Measurements from ENCODE around the gene RAB8B.
"Not testable (repeated sequence)": the region's sequence is repeated elsewhere in the genome, so short reads cannot be mapped to it uniquely, and the experiment has no call there.

The RAB8B gene

DNA sequence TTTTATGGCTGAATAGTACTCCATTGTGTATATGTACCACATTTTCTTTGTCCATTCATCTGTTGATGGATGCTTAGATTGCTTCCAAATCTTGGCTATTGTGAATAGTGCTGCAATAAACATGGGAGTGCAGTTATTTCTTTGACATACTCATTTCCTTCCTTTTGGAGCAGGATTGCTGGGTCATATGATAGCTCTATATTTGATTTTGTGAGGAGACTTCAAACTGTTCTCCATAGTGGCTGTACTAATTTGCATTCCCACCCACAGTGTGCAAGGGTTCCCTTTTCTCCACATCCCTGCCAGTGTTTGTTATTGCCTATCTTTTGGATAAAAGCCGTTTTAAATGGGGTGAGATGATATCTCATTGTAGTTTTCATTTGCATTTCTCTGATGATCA lies 47.7 kb downstream of the RAB8B start:
- no CpG with 5 or more reads among the region's 1 CpG for WGBS, 2 donors (ENCODE audit: extremely low coverage in 2 of 2, insufficient read length in 2 of 2, insufficient replicate concordance in 1 of 2)
- not testable (repeated sequence) for H4K8ac ChIP-seq (ENCODE audit: low read depth, low read length); H3K4ac ChIP-seq (ENCODE audit: low read length)

DNA sequence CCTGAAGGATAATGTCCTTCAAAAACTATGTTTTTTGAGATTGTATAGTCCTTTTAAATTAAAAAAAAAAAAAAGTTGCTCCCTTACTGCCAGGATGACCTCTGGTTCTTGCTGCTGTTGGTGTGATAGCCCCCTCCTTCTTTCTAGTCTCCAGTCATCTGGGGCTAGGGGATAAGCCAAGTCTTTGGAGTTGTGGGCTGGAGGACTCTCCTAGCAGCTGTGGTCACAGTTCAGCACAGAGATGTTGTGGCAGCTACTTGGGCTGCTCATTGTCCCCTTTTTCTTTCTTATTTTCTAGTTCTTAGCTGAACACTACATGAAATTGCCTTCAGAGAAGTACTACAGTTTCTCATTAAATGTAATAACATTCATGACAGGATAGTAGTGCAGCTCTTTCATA lies 48.8 kb downstream of the RAB8B start:
- H2AFZ ChIP-seq (ENCODE audit: low read length) = no peak overlapping the region
- no peak overlapping the region for H3K4me2 ChIP-seq (ENCODE audit: insufficient read depth, low read length, poor library complexity, severe bottlenecking)
- H2BK5ac ChIP-seq (ENCODE audit: low read length) = no peak overlapping the region
- H3K9me3 ChIP-seq (replicated peaks in 1 of 2; ENCODE audit: control insufficient read depth in 2 of 2, insufficient read depth in 1 of 2, low read depth in 1 of 2, low read length in 2 of 2) = peaks cover 3 to 24% of the 10 kb centered on the region in 2 donors
- no peak overlapping the region for H2BK12ac ChIP-seq (ENCODE audit: low read length)
- peaks cover 7 to 13% of the 10 kb centered on the region in 2 donors for H3K4me1 ChIP-seq (ENCODE audit: control insufficient read depth in 2 of 2, insufficient read depth in 1 of 2, low read depth in 1 of 2, low read length in 2 of 2)
- no peak overlapping the region for H2BK15ac ChIP-seq (ENCODE audit: low read length)
- no peak overlapping the region for H3K14ac ChIP-seq (ENCODE audit: low read length)
- peaks cover 5% of the 10 kb centered on the region for H3K79me1 ChIP-seq (ENCODE audit: low read depth, low read length)
- no peak overlapping the region for H3K23ac ChIP-seq (ENCODE audit: low read depth, low read length, poor library complexity)
- H3K18ac ChIP-seq (ENCODE audit: low read length) = no peak overlapping the region
- no peak for DNase-seq (ENCODE audit: low spot score)
- H3K4me3 ChIP-seq (ENCODE audit: low read length in 2 of 2) = no peak overlapping the region
- no peak overlapping the region for H2AK5ac ChIP-seq (ENCODE audit: low read depth, low read length)
- H2BK120ac ChIP-seq (ENCODE audit: low read depth, low read length) = no peak overlapping the region
- peaks cover 0 to 2% of the 10 kb centered on the region in 2 donors for H3K36me3 ChIP-seq (replicated peaks in 1 of 2; ENCODE audit: control insufficient read depth in 2 of 2, insufficient read depth in 2 of 2, low read length in 2 of 2)
- no peaks in the 10 kb centered on the region for H3K27me3 ChIP-seq (ENCODE audit: control insufficient read depth in 3 of 3, insufficient read depth in 3 of 3, low read depth in 1 of 3, low read length in 3 of 3)
- H3K27ac ChIP-seq (replicated peaks; ENCODE audit: low read length) = no peak overlapping the region
- H4K8ac ChIP-seq (ENCODE audit: low read depth, low read length) = no peak overlapping the region
- no peak overlapping the region for H3K9ac ChIP-seq (ENCODE audit: low read depth, low read length, poor library complexity)
- H4K91ac ChIP-seq (ENCODE audit: low read depth, low read length, poor library complexity) = no peak overlapping the region
- H3K4ac ChIP-seq (ENCODE audit: low read length) = no peak overlapping the region

More for the DNA sequence above, 47.7 kb downstream of the RAB8B start:
- not testable (repeated sequence) for H3K4me3 ChIP-seq (ENCODE audit: low read length in 2 of 2); H3K27ac ChIP-seq (replicated peaks; ENCODE audit: low read length); H2AFZ ChIP-seq (ENCODE audit: low read length); H2AK5ac ChIP-seq (ENCODE audit: low read depth, low read length); H3K27me3 ChIP-seq (ENCODE audit: control insufficient read depth in 3 of 3, insufficient read depth in 3 of 3, low read depth in 1 of 3, low read length in 3 of 3); H3K36me3 ChIP-seq (replicated peaks in 1 of 2; ENCODE audit: control insufficient read depth in 2 of 2, insufficient read depth in 2 of 2, low read length in 2 of 2); H2BK5ac ChIP-seq (ENCODE audit: low read length); DNase-seq (ENCODE audit: low spot score); H3K18ac ChIP-seq (ENCODE audit: low read length); H3K23ac ChIP-seq (ENCODE audit: low read depth, low read length, poor library complexity); H3K9ac ChIP-seq (ENCODE audit: low read depth, low read length, poor library complexity); H4K91ac ChIP-seq (ENCODE audit: low read depth, low read length, poor library complexity); H2BK12ac ChIP-seq (ENCODE audit: low read length); H3K4me2 ChIP-seq (ENCODE audit: insufficient read depth, low read length, poor library complexity, severe bottlenecking); H3K14ac ChIP-seq (ENCODE audit: low read length); H2BK15ac ChIP-seq (ENCODE audit: low read length); H2BK120ac ChIP-seq (ENCODE audit: low read depth, low read length); H3K79me1 ChIP-seq (ENCODE audit: low read depth, low read length)
- Histone ChIP-seq H3K9me3 (replicated peaks in 1 of 2; ENCODE audit: control insufficient read depth in 2 of 2, insufficient read depth in 1 of 2, low read depth in 1 of 2, low read length in 2 of 2) (peaks cover 0 to 18% of the 10 kb centered on the region in 2 donors), H3K4me1 (ENCODE audit: control insufficient read depth in 2 of 2, insufficient read depth in 1 of 2, low read depth in 1 of 2, low read length in 2 of 2) (peaks cover 7 to 13% of the 10 kb centered on the region in 2 donors)

DNA sequence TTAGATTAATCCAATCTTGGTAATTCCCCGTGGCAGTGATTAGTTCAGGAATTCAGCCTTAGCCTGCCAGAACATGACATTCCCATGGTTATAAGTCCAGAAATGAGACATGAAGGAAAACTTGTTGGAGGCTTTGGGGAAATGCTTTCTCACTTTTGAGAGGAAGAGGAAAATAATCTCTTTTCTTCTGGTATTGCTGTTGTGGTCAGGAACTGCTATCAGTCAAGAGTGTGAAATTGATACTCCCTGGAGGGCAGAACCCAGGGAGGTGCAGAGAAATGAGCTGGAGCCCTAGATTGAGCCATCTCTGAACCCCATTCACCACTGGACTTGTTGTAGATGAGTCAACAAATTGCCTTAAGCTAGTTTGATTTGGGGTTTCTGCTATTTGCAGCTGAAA lies 49.4 kb downstream of the RAB8B start:
- DNase-seq (ENCODE audit: low spot score) = no peak
- Histone ChIP-seq H2BK15ac (ENCODE audit: low read length) (no peak overlapping the region), H3K4me1 (ENCODE audit: control insufficient read depth in 2 of 2, insufficient read depth in 1 of 2, low read depth in 1 of 2, low read length in 2 of 2) (peaks cover 4 to 13% of the 10 kb centered on the region in 2 donors)

DNA sequence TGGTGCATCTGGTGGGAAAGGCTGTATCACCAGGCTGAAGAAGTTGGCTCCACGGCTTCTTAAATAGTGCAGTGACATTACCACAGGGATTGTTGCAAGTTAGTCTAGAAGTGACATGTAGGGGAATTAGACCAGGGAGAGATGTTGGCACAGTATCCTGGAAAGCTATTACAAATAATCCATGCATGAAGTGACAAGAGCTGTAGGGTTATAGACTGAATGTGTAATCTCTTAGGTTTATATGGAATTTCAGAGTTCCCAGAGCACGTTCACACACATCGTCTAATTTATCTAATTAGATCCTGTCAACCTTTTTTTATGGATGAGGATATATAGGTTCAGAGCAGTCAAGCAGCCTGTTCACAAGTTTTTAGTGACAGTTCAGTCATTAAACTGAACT lies 50.7 kb downstream of the RAB8B start:
- Histone ChIP-seq H3K18ac (ENCODE audit: low read length) (no peak overlapping the region), H3K4me2 (ENCODE audit: insufficient read depth, low read length, poor library complexity, severe bottlenecking) (no peak overlapping the region), H2BK120ac (ENCODE audit: low read depth, low read length) (no peak overlapping the region), H3K27ac (replicated peaks; ENCODE audit: low read length) (no peak overlapping the region), H3K9ac (ENCODE audit: low read depth, low read length, poor library complexity) (no peak overlapping the region), H4K8ac (ENCODE audit: low read depth, low read length) (no peak overlapping the region), H4K91ac (ENCODE audit: low read depth, low read length, poor library complexity) (no peak overlapping the region), H3K4ac (ENCODE audit: low read length) (no peak overlapping the region), H3K23ac (ENCODE audit: low read depth, low read length, poor library complexity) (no peak overlapping the region), H3K4me1 (ENCODE audit: control insufficient read depth in 2 of 2, insufficient read depth in 1 of 2, low read depth in 1 of 2, low read length in 2 of 2) (peaks cover 4 to 5% of the 10 kb centered on the region in 2 donors), H2BK15ac (ENCODE audit: low read length) (no peak overlapping the region), H2BK12ac (ENCODE audit: low read length) (no peak overlapping the region), H2BK5ac (ENCODE audit: low read length) (no peak overlapping the region), H3K36me3 (replicated peaks in 1 of 2; ENCODE audit: control insufficient read depth in 2 of 2, insufficient read depth in 2 of 2, low read length in 2 of 2) (peaks cover 2 to 4% of the 10 kb centered on the region in 2 donors), H3K79me1 (ENCODE audit: low read depth, low read length) (peaks cover 2% of the 10 kb centered on the region), H3K4me3 (ENCODE audit: low read length in 2 of 2) (no peak overlapping the region), H3K14ac (ENCODE audit: low read length) (no peak overlapping the region), H3K27me3 (ENCODE audit: control insufficient read depth in 3 of 3, insufficient read depth in 3 of 3, low read depth in 1 of 3, low read length in 3 of 3) (no peaks in the 10 kb centered on the region), H3K9me3 (replicated peaks in 1 of 2; ENCODE audit: control insufficient read depth in 2 of 2, insufficient read depth in 1 of 2, low read depth in 1 of 2, low read length in 2 of 2) (peaks cover 5 to 34% of the 10 kb centered on the region in 2 donors), H2AK5ac (ENCODE audit: low read depth, low read length) (no peak overlapping the region), H2AFZ (ENCODE audit: low read length) (no peak overlapping the region)
- DNase-seq (ENCODE audit: low spot score) = no peak
- WGBS, 2 donors (ENCODE audit: extremely low coverage in 2 of 2, insufficient read length in 2 of 2, insufficient replicate concordance in 1 of 2) = no CpG with 5 or more reads among the region's 3 CpGs

More for the DNA sequence above, 49.4 kb downstream of the RAB8B start:
- WGBS, 2 donors (ENCODE audit: extremely low coverage in 2 of 2, insufficient read length in 2 of 2, insufficient replicate concordance in 1 of 2) = no CpG with 5 or more reads among the region's 1 CpG
- no peak overlapping the region for H2BK12ac ChIP-seq (ENCODE audit: low read length)
- peaks cover 5 to 31% of the 10 kb centered on the region in 2 donors for H3K9me3 ChIP-seq (replicated peaks in 1 of 2; ENCODE audit: control insufficient read depth in 2 of 2, insufficient read depth in 1 of 2, low read depth in 1 of 2, low read length in 2 of 2)
- no peak overlapping the region for H3K4me2 ChIP-seq (ENCODE audit: insufficient read depth, low read length, poor library complexity, severe bottlenecking)
- no peak overlapping the region for H2BK5ac ChIP-seq (ENCODE audit: low read length)
- peaks cover 0 to 2% of the 10 kb centered on the region in 2 donors for H3K36me3 ChIP-seq (replicated peaks in 1 of 2; ENCODE audit: control insufficient read depth in 2 of 2, insufficient read depth in 2 of 2, low read length in 2 of 2)
- no peak overlapping the region for H3K23ac ChIP-seq (ENCODE audit: low read depth, low read length, poor library complexity)
- H3K9ac ChIP-seq (ENCODE audit: low read depth, low read length, poor library complexity) = no peak overlapping the region
- no peak overlapping the region for H3K14ac ChIP-seq (ENCODE audit: low read length)
- peaks cover 5% of the 10 kb centered on the region for H3K79me1 ChIP-seq (ENCODE audit: low read depth, low read length)
- no peak overlapping the region for H2BK120ac ChIP-seq (ENCODE audit: low read depth, low read length)
- H3K27ac ChIP-seq (replicated peaks; ENCODE audit: low read length) = no peak overlapping the region
- no peak overlapping the region for H3K4ac ChIP-seq (ENCODE audit: low read length)
- H2AK5ac ChIP-seq (ENCODE audit: low read depth, low read length) = no peak overlapping the region
- H2AFZ ChIP-seq (ENCODE audit: low read length) = no peak overlapping the region
- H3K27me3 ChIP-seq (ENCODE audit: control insufficient read depth in 3 of 3, insufficient read depth in 3 of 3, low read depth in 1 of 3, low read length in 3 of 3) = no peaks in the 10 kb centered on the region
- H4K8ac ChIP-seq (ENCODE audit: low read depth, low read length) = no peak overlapping the region
- no peak overlapping the region for H3K4me3 ChIP-seq (ENCODE audit: low read length in 2 of 2)
- no peak overlapping the region for H4K91ac ChIP-seq (ENCODE audit: low read depth, low read length, poor library complexity)
- H3K18ac ChIP-seq (ENCODE audit: low read length) = no peak overlapping the region

All from neuronal stem cell (in vitro differentiated cells).